Eye (tissue), 1 donor: Measurements from ENCODE around the gene LMNTD2.

Experiments used
- DNase-seq: peaks from one replicate; pipeline ENCODE4 v3.0.0-alpha.2; 2015

The LMNTD2 gene

DNA sequence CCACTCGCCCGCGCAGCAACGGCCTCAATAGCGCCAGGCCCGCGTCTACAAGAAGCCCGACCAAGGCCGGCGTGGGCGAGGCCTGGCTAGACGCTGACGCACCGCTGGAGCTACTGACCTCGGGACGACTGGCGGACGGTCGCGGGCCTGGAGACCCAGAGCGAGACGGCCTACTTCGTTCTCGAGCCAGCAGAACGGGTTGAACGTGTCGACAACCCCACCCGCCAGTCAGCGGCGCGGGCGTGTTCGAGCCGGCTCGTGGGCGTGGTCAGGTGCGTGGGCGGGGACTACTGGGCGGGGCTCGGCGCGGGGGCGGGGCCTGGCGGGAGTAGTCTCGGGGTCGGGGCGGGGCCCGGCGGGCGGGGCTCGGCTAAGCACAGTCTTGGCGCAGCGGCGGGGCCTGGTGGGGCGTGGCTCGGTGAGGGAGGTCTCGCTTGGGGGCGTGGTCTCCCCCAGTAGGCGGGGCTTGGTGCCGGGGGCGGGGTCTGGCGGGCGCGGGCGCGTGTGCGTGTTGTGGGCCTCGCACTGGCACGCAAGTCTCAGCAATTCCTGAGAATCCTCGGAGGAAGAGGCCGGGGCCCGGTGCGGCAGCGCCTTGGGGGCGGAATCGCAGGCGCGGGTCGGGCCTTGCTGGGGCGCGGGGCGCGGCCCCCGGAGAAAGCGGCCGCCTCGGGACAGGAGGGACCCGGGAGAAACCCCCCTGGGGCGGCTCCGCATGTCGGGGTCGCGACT is 53.4 kb downstream of the LMNTD2 start, which contains the start of gene RNH1:
Gene RNH1 (minus strand): TSS at position 248 of the 732 bp plus-strand sequence. CDS start 5,080 bp downstream, outside the sequence.
- DNase-seq = peak; percentile 97

DNA sequence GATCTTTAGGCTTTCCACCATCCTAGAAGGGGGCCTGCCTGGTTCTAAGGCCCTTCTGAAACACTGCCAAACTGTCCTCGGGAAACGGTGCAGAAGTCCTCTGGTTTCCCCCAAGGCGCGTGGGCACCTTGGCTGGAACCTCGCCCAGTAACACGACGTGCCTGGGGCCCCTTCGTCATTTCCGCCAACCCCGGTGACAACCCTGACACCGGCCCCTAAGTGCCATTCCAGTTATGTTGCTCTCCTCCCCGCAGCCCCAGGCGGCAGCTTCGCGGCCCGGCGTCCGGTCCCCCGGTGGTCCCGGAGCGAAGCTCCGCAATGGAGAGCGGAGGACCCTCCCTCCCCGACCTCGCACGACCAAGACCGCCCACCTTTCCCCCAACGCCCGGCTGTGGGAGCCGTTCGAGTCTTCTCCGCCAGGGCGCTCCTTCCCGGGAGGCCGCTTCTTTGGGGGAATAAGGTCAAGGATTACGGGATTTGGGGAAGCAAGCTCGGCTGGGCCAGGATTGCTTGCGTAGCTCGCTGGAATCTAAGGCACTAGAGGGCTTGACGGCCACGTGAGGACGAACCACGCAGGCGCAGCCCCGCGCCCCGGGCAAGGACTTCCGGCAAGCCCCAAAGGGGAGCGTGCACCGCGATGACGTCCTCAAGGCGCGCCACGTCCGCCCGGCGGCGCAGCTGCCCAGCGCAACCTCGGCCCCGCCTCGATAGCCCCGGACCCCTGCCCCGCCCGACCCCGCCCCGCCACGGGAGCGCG is 54.1 kb downstream of the LMNTD2 start:
- DNase-seq = peak; percentile 98

DNA sequence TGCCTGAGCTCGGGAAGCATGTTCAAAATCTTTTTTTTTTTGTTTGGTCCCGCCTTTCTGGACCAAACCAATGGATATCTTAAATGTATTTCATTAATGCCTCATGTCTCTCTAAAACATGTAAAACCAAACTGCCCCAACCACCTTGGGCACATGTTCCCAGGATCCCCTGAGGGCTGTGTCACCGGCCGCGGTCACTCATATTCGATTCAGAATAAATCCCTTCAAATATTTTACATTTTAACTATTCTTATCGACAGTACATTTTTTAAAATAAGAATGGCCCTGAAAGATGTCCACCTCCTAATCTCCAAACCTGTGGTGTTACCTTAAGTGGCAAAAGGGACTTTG is 55.6 kb downstream of the LMNTD2 start:
- no peak for DNase-seq
